Measurements from ENCODE around the gene XKR3.

DNA sequence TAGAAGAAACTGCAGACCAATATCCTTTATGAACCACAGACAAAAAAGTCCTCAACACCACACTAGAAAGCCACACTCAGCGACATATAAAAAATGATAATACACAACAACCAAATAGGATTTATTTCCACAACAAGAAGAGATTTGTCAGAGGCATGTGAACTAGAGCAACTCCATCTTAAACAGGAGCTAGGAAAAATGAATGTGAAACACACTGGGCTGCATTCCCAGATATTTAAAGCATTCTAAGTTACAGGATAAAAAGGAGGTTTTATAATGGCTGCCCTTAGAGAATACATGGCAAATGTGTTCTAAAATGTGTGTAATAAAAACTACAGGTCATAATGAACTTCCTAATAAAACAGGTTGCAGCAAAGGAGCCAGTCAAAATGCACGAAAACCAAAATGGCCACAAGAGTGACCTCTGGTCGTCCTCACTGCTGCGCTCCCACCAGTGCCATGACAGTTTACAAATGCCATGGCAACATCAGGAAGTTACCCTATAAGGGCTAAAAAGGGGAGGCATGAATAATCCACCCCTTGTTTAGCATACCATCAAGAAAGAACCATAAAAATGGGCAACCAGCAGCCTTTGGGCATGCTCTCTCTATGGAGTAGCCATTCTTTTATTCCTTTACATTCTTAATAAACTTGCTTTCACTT, 21.8 kb downstream of the XKR3 start:
- TF ChIP-seq, protein P1, sequence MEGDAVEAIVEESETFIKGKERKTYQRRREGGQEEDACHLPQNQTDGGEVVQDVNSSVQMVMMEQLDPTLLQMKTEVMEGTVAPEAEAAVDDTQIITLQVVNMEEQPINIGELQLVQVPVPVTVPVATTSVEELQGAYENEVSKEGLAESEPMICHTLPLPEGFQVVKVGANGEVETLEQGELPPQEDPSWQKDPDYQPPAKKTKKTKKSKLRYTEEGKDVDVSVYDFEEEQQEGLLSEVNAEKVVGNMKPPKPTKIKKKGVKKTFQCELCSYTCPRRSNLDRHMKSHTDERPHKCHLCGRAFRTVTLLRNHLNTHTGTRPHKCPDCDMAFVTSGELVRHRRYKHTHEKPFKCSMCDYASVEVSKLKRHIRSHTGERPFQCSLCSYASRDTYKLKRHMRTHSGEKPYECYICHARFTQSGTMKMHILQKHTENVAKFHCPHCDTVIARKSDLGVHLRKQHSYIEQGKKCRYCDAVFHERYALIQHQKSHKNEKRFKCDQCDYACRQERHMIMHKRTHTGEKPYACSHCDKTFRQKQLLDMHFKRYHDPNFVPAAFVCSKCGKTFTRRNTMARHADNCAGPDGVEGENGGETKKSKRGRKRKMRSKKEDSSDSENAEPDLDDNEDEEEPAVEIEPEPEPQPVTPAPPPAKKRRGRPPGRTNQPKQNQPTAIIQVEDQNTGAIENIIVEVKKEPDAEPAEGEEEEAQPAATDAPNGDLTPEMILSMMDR (IDR thresholded peaks at IDR 0.05; ENCODE audit: low read depth, low read length), result no peak
- TF ChIP-seq EZH2phosphoT487 (IDR thresholded peaks at IDR 0.05; ENCODE audit: low read depth), result no peak
